ENCODE measurements around the gene CSNK1D. TPM values are rescaled to one million over a fixed set of nuclear protein-coding genes. Genes with fewer than 3 reads are reported as not detected.

Gene CSNK1D
- total RNA-seq, 1 experiment from 2014 or later: 111 TPM

GRCh38 chr17:82297280-82297713 lies 23.8 kb upstream of the CSNK1D start:
- ChIA-PET POLR2A (no interaction called here), CTCF (interaction anchor here (1.2 to 2.4 kb wide), 3 partner anchors 36 to 61 kb away, joined by 4 to 7 read pairs (median 5); partner anchors contain the start of gene SECTM1)
- peaks cover 4% of the 10 kb centered on the region; the same call in 1 of the 2 replicates for H3K27me3 Mint-ChIP-seq (ENCODE audit: low read depth)
- no peak for ATAC-seq
- no peaks in the 10 kb centered on the region for H3K9me3 Mint-ChIP-seq
- DNase-seq (ENCODE audit: low spot score): no peak
- no peaks in the 10 kb centered on the region for H3K36me3 Mint-ChIP-seq
- H3K4me1 Mint-ChIP-seq: peaks cover 17% of the 10 kb centered on the region
- TF ChIP-seq ATF2 (CRISPR knock-in tag; IDR thresholded peaks at IDR 0.05; ENCODE audit: borderline replicate concordance, low read depth) (no peak), SOX15 (CRISPR knock-in tag; IDR thresholded peaks at IDR 0.05) (no peak), ZMAT4 (CRISPR knock-in tag; IDR thresholded peaks at IDR 0.05) (no peak)
- no peak overlapping the region for H3K27ac Mint-ChIP-seq
- H3K4me3 Mint-ChIP-seq: no peak overlapping the region

- DNase-seq (ENCODE audit: low spot score) (no peak), ATAC-seq (no peak)
- Mint-ChIP-seq H3K4me3 (no peak overlapping the region), H3K36me3 (no peaks in the 10 kb centered on the region), H3K27me3 (ENCODE audit: low read depth) (peaks cover 4% of the 10 kb centered on the region; the same call in 1 of the 2 replicates), H3K4me1 (peaks cover 17% of the 10 kb centered on the region), H3K9me3 (no peaks in the 10 kb centered on the region), H3K27ac (no peak overlapping the region)
- TF ChIP-seq SMAD4 (CRISPR knock-in tag; IDR thresholded peaks at IDR 0.05): no peak
- no peak for TF ChIP-seq GABPB1 (CRISPR knock-in tag; IDR thresholded peaks at IDR 0.05)
- no peak for TF ChIP-seq PRRX2 (CRISPR knock-in tag; IDR thresholded peaks at IDR 0.05)
- TF ChIP-seq ZNF512 (CRISPR knock-in tag; IDR thresholded peaks at IDR 0.05; ENCODE audit: borderline replicate concordance): no peak
- TF ChIP-seq NFYB (CRISPR knock-in tag; conservative IDR thresholded peaks at IDR 0.05; ENCODE audit: low read depth): no peak
- no peak for TF ChIP-seq OVOL2 (CRISPR knock-in tag; IDR thresholded peaks at IDR 0.05; ENCODE audit: borderline replicate concordance)
- CTCF ChIA-PET: interaction anchor here (1.2 kb wide), 1 partner anchor 36 kb away, joined by 4 read pairs; the partner anchor contains the start of gene SECTM1
- POLR2A ChIA-PET: no interaction called here
Observed at GRCh38 chr17:82296511-82297279, 23.2 kb upstream of the CSNK1D start.

GRCh38 chr17:82295472-82295814 lies 21.9 kb upstream of the CSNK1D start:
- Mint-ChIP-seq H3K27ac (no peak overlapping the region), H3K9me3 (no peaks in the 10 kb centered on the region), H3K36me3 (no peaks in the 10 kb centered on the region), H3K4me1 (peaks cover 19% of the 10 kb centered on the region), H3K4me3 (no peak overlapping the region), H3K27me3 (ENCODE audit: low read depth) (peaks cover 4% of the 10 kb centered on the region; the same call in 1 of the 2 replicates)
- no peak for DNase-seq (ENCODE audit: low spot score)
- no peak for TF ChIP-seq JAZF1 (CRISPR knock-in tag; IDR thresholded peaks at IDR 0.05)
- no peak for ATAC-seq
- POLR2A ChIA-PET: no interaction called here
- CTCF ChIA-PET: no interaction called here

GRCh38 chr17:82294064-82294773 lies 20.7 kb upstream of the CSNK1D start:
- H3K4me1 Mint-ChIP-seq: peaks cover 19% of the 10 kb centered on the region
- ChIA-PET CTCF (no interaction called here), POLR2A (interaction anchor here (0.8 kb wide), 1 partner anchor 9 kb away, joined by 3 read pairs; no protein-coding TSS in a partner anchor)
- H3K9me3 Mint-ChIP-seq: no peaks in the 10 kb centered on the region
- no peak for DNase-seq (ENCODE audit: low spot score)
- peaks cover 4% of the 10 kb centered on the region; the same call in 1 of the 2 replicates for H3K27me3 Mint-ChIP-seq (ENCODE audit: low read depth)
- no peaks in the 10 kb centered on the region for H3K36me3 Mint-ChIP-seq
- H3K4me3 Mint-ChIP-seq: peak overlapping the region; percentile 81
- H3K27ac Mint-ChIP-seq: peak overlapping the region; percentile 86
- ATAC-seq: no peak
- no peak for TF ChIP-seq SMAD4 (CRISPR knock-in tag; IDR thresholded peaks at IDR 0.05)
- TF ChIP-seq ZSCAN18 (CRISPR knock-in tag; IDR thresholded peaks at IDR 0.05): no peak
- no peak for TF ChIP-seq CDX4 (CRISPR knock-in tag; IDR thresholded peaks at IDR 0.05; ENCODE audit: borderline replicate concordance)
- TF ChIP-seq FOXJ3 (CRISPR knock-in tag; IDR thresholded peaks at IDR 0.05; ENCODE audit: borderline replicate concordance): no peak
- TF ChIP-seq NR3C1 (CRISPR knock-in tag; conservative IDR thresholded peaks at IDR 0.05; ENCODE audit: low read depth): no peak
- TF ChIP-seq SP1 (CRISPR knock-in tag; conservative IDR thresholded peaks at IDR 0.05): no peak
- TF ChIP-seq ZNF219 (CRISPR knock-in tag; IDR thresholded peaks at IDR 0.05; ENCODE audit: borderline replicate concordance): no peak
